Subcutaneous abdominal adipose tissue (tissue), 5 donors: ENCODE measurements around the gene GMEB2.
A peak's percentile ranks its signal among the peaks of the same experiment; 100 is the strongest.
"Not testable (repeated sequence)": the region's sequence is repeated elsewhere in the genome, so short reads cannot be mapped to it uniquely, and the experiment has no call there.

Experiments
- H3K27ac ChIP-seq: one replicate; pipeline ENCODE4 v1.7.0; 2013; ENCODE audit warnings: low read depth, mild to moderate bottlenecking, inconsistent platforms, low read length, moderate library complexity
- H3K27me3 ChIP-seq, 5 donors: one replicate each; pipeline ENCODE4 v1.7.0; 2013; ENCODE audit warnings: low read length in 5 of 5, inconsistent platforms in 1 of 5; ENCODE audit not compliant: control insufficient read depth in 5 of 5, insufficient read depth in 4 of 5
- H3K36me3 ChIP-seq, 5 donors: one replicate each; pipeline ENCODE4 v1.7.0; 2013; ENCODE audit warnings: low read length in 5 of 5; ENCODE audit not compliant: control insufficient read depth in 5 of 5, insufficient read depth in 5 of 5
- H3K4me1 ChIP-seq, 5 donors: one replicate each; pipeline ENCODE4 v1.7.0; 2013; ENCODE audit warnings: low read length in 5 of 5, mild to moderate bottlenecking in 3 of 5, moderate library complexity in 1 of 5; ENCODE audit not compliant: control insufficient read depth in 5 of 5, insufficient read depth in 5 of 5
- H3K4me3 ChIP-seq, 5 donors: one replicate each; pipeline ENCODE4 v1.7.0; 2013; ENCODE audit warnings: low read length in 5 of 5, low read depth in 1 of 5
- H3K9ac ChIP-seq, 5 donors: one replicate each; pipeline ENCODE4 v1.7.0; 2013; ENCODE audit warnings: low read length in 5 of 5, mild to moderate bottlenecking in 4 of 5, moderate library complexity in 3 of 5
- H3K9me3 ChIP-seq, 5 donors: one replicate each; pipeline ENCODE4 v1.7.0; 2013; ENCODE audit warnings: low read length in 5 of 5; ENCODE audit not compliant: control insufficient read depth in 5 of 5
- donor health status: healthy.
- donor health status: healthy.
- donor health status: healthy.
- donor health status: healthy.
- donor health status: healthy.

GMEB2 gene

GRCh38 chr20:63626424-63627128 lies at the start of gene GMEB2:
GMEB2 (minus strand) TSS chr20:63627101; CDS start chr20:63619397, 7,704 bp downstream.
- Histone ChIP-seq H3K4me1 (peaks cover 0 to 31% (median 24%) of the 10 kb centered on the region in 5 donors), H3K27me3 (no peaks in the 10 kb centered on the region), H3K36me3 (no peaks in the 10 kb centered on the region), H3K9ac (peak within 1 kb of the TSS; percentile 68 to 96 (median 89)), H3K27ac (peak within 1 kb of the TSS; percentile 84), H3K9me3 (no peaks in the 10 kb centered on the region), H3K4me3 (peak within 1 kb of the TSS; percentile 39 to 98 (median 84))

GRCh38 chr20:63675681-63676368 lies 48.9 kb upstream of the GMEB2 start:
- no peak overlapping the region for H3K4me3 ChIP-seq
- peaks cover 0 to 4% (median 0%) of the 10 kb centered on the region in 5 donors for H3K4me1 ChIP-seq
- H3K36me3 ChIP-seq = peaks cover 0 to 77% (median 53%) of the 10 kb centered on the region in 5 donors

GRCh38 chr20:63673951-63674350 lies 47.0 kb upstream of the GMEB2 start:
- no peaks in the 10 kb centered on the region for H3K27me3 ChIP-seq
- peaks cover 0 to 69% (median 44%) of the 10 kb centered on the region in 5 donors for H3K36me3 ChIP-seq
- no peak overlapping the region for H3K4me3 ChIP-seq
- no peak overlapping the region for H3K27ac ChIP-seq
- peaks cover 0 to 4% (median 0%) of the 10 kb centered on the region in 5 donors for H3K4me1 ChIP-seq
- no peak overlapping the region for H3K9ac ChIP-seq
- no peaks in the 10 kb centered on the region for H3K9me3 ChIP-seq

More at GRCh38 chr20:63675681-63676368, 48.9 kb upstream of the GMEB2 start:
- Histone ChIP-seq H3K27me3 (no peaks in the 10 kb centered on the region), H3K9ac (no peak overlapping the region), H3K27ac (no peak overlapping the region), H3K9me3 (no peaks in the 10 kb centered on the region)

GRCh38 chr20:63672666-63673065 lies 45.8 kb upstream of the GMEB2 start:
- Histone ChIP-seq H3K36me3 (peaks cover 0 to 69% (median 46%) of the 10 kb centered on the region in 5 donors), H3K27ac (no peak overlapping the region), H3K4me3 (no peak overlapping the region), H3K4me1 (no peaks in the 10 kb centered on the region), H3K9ac (no peak overlapping the region), H3K9me3 (no peaks in the 10 kb centered on the region), H3K27me3 (no peaks in the 10 kb centered on the region)

GRCh38 chr20:63671695-63672094 lies 44.8 kb upstream of the GMEB2 start:
- H3K9ac ChIP-seq, H3K4me3 ChIP-seq, H3K4me1 ChIP-seq, H3K27me3 ChIP-seq, H3K9me3 ChIP-seq, H3K27ac ChIP-seq: not testable (repeated sequence)
- H3K36me3 ChIP-seq = peaks cover 0 to 69% (median 49%) of the 10 kb centered on the region in 5 donors

- Histone ChIP-seq H3K36me3 (peaks cover 0 to 73% (median 48%) of the 10 kb centered on the region in 5 donors), H3K9ac (no peak overlapping the region), H3K27ac (no peak overlapping the region), H3K27me3 (no peaks in the 10 kb centered on the region), H3K4me3 (no peak overlapping the region), H3K4me1 (no peaks in the 10 kb centered on the region), H3K9me3 (no peaks in the 10 kb centered on the region)
Measured at GRCh38 chr20:63668351-63668750, 41.5 kb upstream of the GMEB2 start.

GRCh38 chr20:63667858-63668257 lies 41.0 kb upstream of the GMEB2 start:
- H3K27me3 ChIP-seq = no peaks in the 10 kb centered on the region
- no peaks in the 10 kb centered on the region for H3K4me1 ChIP-seq
- H3K9ac ChIP-seq = no peak overlapping the region
- H3K36me3 ChIP-seq = peaks cover 0 to 77% (median 53%) of the 10 kb centered on the region in 5 donors
- no peak overlapping the region for H3K4me3 ChIP-seq
- no peak overlapping the region for H3K27ac ChIP-seq
- no peaks in the 10 kb centered on the region for H3K9me3 ChIP-seq

- H3K27ac ChIP-seq = no peak overlapping the region
- no peaks in the 10 kb centered on the region for H3K4me1 ChIP-seq
- H3K9me3 ChIP-seq = no peaks in the 10 kb centered on the region
- H3K27me3 ChIP-seq = no peaks in the 10 kb centered on the region
- H3K36me3 ChIP-seq = peaks cover 0 to 86% (median 67%) of the 10 kb centered on the region in 5 donors
- no peak overlapping the region for H3K9ac ChIP-seq
- H3K4me3 ChIP-seq = no peak overlapping the region
Measured at GRCh38 chr20:63665708-63666107, 38.8 kb upstream of the GMEB2 start.

GRCh38 chr20:63664861-63665594 lies 38.1 kb upstream of the GMEB2 start:
- no peak overlapping the region for H3K4me3 ChIP-seq
- H3K9ac ChIP-seq = no peak overlapping the region

More at GRCh38 chr20:63664861-63665594, 38.1 kb upstream of the GMEB2 start:
- H3K27ac ChIP-seq = no peak overlapping the region
- H3K9me3 ChIP-seq = no peaks in the 10 kb centered on the region
- H3K36me3 ChIP-seq = peaks cover 0 to 87% (median 69%) of the 10 kb centered on the region in 5 donors
- H3K27me3 ChIP-seq = no peaks in the 10 kb centered on the region
- H3K4me1 ChIP-seq = no peaks in the 10 kb centered on the region
